Measurements from ENCODE around the gene GALNT14.

GALNT14 gene

GRCh38 chr2:30958918-30959265, 179.3 kb downstream of the GALNT14 start:
- ChIA-PET CTCF (no interaction called here), POLR2A (no interaction called here)
- Histone ChIP-seq H3K36me3 (ENCODE audit: control insufficient read depth in 2 of 2, insufficient read depth in 1 of 2, low read length in 2 of 2) (no peaks in the 10 kb centered on the region), H3K4me1 (ENCODE audit: control insufficient read depth, insufficient read depth, low read length) (no peaks in the 10 kb centered on the region), H3K27ac (ENCODE audit: extremely low read depth, low read depth, low read length) (no peak overlapping the region), H3K4me3 (ENCODE audit: low read depth, low read length) (no peak overlapping the region), H3K9me3 (ENCODE audit: control insufficient read depth, insufficient read depth, low read depth, low read length) (no peaks in the 10 kb centered on the region)
- TF ChIP-seq, protein P1, sequence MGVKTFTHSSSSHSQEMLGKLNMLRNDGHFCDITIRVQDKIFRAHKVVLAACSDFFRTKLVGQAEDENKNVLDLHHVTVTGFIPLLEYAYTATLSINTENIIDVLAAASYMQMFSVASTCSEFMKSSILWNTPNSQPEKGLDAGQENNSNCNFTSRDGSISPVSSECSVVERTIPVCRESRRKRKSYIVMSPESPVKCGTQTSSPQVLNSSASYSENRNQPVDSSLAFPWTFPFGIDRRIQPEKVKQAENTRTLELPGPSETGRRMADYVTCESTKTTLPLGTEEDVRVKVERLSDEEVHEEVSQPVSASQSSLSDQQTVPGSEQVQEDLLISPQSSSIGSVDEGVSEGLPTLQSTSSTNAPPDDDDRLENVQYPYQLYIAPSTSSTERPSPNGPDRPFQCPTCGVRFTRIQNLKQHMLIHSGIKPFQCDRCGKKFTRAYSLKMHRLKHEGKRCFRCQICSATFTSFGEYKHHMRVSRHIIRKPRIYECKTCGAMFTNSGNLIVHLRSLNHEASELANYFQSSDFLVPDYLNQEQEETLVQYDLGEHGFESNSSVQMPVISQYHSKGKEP (tag by site-specific recombination; IDR thresholded peaks at IDR 0.05), result no peak
- TF ChIP-seq ZNF404 (tag by site-specific recombination; IDR thresholded peaks at IDR 0.05) (no peak), ZNF621 (tag by site-specific recombination; IDR thresholded peaks at IDR 0.05) (no peak), ZNF529 (tag by site-specific recombination; IDR thresholded peaks at IDR 0.05; ENCODE audit: insufficient replicate concordance) (no peak), ZNF521 (tag by site-specific recombination; IDR thresholded peaks at IDR 0.05) (no peak), ZNF362 (tag by site-specific recombination; IDR thresholded peaks at IDR 0.05) (no peak), ZNF18 (tag by site-specific recombination; IDR thresholded peaks at IDR 0.05) (no peak), ZBTB21 (tag by site-specific recombination; IDR thresholded peaks at IDR 0.05) (no peak), SCRT1 (tag by site-specific recombination; IDR thresholded peaks at IDR 0.05; ENCODE audit: borderline replicate concordance) (no peak), ZNF433 (tag by site-specific recombination; IDR thresholded peaks at IDR 0.05; ENCODE audit: low read depth) (no peak), ZNF624 (tag by site-specific recombination; IDR thresholded peaks at IDR 0.05) (no peak), ZBTB26 (tag by site-specific recombination; optimal IDR thresholded peaks at IDR 0.05) (no peak), KLF1 (tag by site-specific recombination; IDR thresholded peaks at IDR 0.05) (no peak), SETDB1 (IDR thresholded peaks at IDR 0.05; ENCODE audit: insufficient read length, low read length) (no peak), ZEB2 (tag by site-specific recombination; IDR thresholded peaks at IDR 0.05) (no peak)
- TF ChIP-seq, protein P2, sequence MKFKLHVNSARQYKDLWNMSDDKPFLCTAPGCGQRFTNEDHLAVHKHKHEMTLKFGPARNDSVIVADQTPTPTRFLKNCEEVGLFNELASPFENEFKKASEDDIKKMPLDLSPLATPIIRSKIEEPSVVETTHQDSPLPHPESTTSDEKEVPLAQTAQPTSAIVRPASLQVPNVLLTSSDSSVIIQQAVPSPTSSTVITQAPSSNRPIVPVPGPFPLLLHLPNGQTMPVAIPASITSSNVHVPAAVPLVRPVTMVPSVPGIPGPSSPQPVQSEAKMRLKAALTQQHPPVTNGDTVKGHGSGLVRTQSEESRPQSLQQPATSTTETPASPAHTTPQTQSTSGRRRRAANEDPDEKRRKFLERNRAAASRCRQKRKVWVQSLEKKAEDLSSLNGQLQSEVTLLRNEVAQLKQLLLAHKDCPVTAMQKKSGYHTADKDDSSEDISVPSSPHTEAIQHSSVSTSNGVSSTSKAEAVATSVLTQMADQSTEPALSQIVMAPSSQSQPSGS (tag by site-specific recombination; IDR thresholded peaks at IDR 0.05; ENCODE audit: low read depth), result no peak
- TF ChIP-seq, protein P3, sequence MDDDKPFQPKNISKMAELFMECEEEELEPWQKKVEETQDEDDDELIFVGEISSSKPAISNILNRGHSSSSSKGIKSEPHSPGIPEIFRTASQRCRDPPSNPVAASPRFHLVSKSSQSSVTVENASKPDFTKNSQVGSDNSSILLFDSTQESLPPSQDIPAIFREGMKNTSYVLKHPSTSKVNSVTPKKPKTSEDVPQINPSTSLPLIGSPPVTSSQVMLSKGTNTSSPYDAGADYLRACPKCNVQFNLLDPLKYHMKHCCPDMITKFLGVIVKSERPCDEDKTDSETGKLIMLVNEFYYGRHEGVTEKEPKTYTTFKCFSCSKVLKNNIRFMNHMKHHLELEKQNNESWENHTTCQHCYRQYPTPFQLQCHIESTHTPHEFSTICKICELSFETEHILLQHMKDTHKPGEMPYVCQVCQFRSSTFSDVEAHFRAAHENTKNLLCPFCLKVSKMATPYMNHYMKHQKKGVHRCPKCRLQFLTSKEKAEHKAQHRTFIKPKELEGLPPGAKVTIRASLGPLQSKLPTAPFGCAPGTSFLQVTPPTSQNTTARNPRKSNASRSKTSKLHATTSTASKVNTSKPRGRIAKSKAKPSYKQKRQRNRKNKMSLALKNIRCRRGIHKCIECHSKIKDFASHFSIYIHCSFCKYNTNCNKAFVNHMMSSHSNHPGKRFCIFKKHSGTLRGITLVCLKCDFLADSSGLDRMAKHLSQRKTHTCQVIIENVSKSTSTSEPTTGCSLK (tag by site-specific recombination; IDR thresholded peaks at IDR 0.05), result no peak
- TF ChIP-seq, protein P4, sequence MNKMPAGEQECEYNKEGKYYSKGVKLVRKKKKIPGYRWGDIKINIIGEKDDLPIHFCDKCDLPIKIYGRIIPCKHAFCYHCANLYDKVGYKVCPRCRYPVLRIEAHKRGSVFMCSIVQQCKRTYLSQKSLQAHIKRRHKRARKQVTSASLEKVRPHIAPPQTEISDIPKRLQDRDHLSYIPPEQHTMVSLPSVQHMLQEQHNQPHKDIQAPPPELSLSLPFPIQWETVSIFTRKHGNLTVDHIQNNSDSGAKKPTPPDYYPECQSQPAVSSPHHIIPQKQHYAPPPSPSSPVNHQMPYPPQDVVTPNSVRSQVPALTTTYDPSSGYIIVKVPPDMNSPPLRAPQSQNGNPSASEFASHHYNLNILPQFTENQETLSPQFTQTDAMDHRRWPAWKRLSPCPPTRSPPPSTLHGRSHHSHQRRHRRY (tag by site-specific recombination; IDR thresholded peaks at IDR 0.05), result no peak
- TF ChIP-seq, protein P5, sequence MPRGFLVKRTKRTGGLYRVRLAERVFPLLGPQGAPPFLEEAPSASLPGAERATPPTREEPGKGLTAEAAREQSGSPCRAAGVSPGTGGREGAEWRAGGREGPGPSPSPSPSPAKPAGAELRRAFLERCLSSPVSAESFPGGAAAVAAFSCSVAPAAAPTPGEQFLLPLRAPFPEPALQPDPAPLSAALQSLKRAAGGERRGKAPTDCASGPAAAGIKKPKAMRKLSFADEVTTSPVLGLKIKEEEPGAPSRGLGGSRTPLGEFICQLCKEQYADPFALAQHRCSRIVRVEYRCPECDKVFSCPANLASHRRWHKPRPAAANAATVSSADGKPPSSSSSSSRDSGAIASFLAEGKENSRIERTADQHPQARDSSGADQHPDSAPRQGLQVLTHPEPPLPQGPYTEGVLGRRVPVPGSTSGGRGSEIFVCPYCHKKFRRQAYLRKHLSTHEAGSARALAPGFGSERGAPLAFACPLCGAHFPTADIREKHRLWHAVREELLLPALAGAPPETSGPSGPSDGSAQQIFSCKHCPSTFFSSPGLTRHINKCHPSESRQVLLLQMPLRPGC (tag by site-specific recombination; IDR thresholded peaks at IDR 0.05), result no peak
